GM21447 (cell line): Measurements from ENCODE around the gene KIAA0930.
A peak's percentile ranks its signal among the peaks of the same experiment; 100 is the strongest.
"Not testable (repeated sequence)": the region's sequence is repeated elsewhere in the genome, so short reads cannot be mapped to it uniquely, and the experiment has no call there.

Experiments used
- ATAC-seq: cut with Tn5 transposase; IDR thresholded peaks from one replicate; pipeline ENCODE4 v1.9.1; 2021; ENCODE audit not compliant: unreplicated experiment

KIAA0930 gene

GRCh38 chr22:45240810-45241631 is at the start of gene KIAA0930:
TSS of gene KIAA0930 (minus strand) at chr22:45240894. CDS start at chr22:45240703, 191 bp downstream.
- peak; percentile 41 for ATAC-seq

- no peak for ATAC-seq
Observed at GRCh38 chr22:45286854-45287551, 46.3 kb upstream of the KIAA0930 start.

GRCh38 chr22:45285263-45286058 is 44.8 kb upstream of the KIAA0930 start:
- ATAC-seq, result no peak

GRCh38 chr22:45284705-45285262 is 44.1 kb upstream of the KIAA0930 start, which contains the start of gene UPK3A:
TSS of gene UPK3A (plus strand) at chr22:45284949. CDS start at chr22:45285014, 65 bp downstream.
- no peak for ATAC-seq

GRCh38 chr22:45281010-45281409 is 40.3 kb upstream of the KIAA0930 start:
- no peak for ATAC-seq

- no peak for ATAC-seq
Observed at GRCh38 chr22:45280587-45280980, 39.9 kb upstream of the KIAA0930 start.

GRCh38 chr22:45278125-45278524 is 37.4 kb upstream of the KIAA0930 start:
- ATAC-seq, result no peak

GRCh38 chr22:45277720-45278119 is 37.0 kb upstream of the KIAA0930 start:
- not testable (repeated sequence) for ATAC-seq

- ATAC-seq, result no peak
Observed at GRCh38 chr22:45276507-45277105, 35.9 kb upstream of the KIAA0930 start.

GRCh38 chr22:45273452-45274075 is 32.9 kb upstream of the KIAA0930 start:
- no peak for ATAC-seq

- ATAC-seq, result no peak
Observed at GRCh38 chr22:45272498-45272897, 31.8 kb upstream of the KIAA0930 start.

GRCh38 chr22:45271667-45272201 is 31.0 kb upstream of the KIAA0930 start:
- ATAC-seq, result no peak

GRCh38 chr22:45270095-45271020 is 29.7 kb upstream of the KIAA0930 start:
- no peak for ATAC-seq

GRCh38 chr22:45268958-45269844 is 28.5 kb upstream of the KIAA0930 start:
- ATAC-seq, result no peak

GRCh38 chr22:45268167-45268957 is 27.7 kb upstream of the KIAA0930 start:
- no peak for ATAC-seq

- ATAC-seq, result no peak
Observed at GRCh38 chr22:45265535-45265934, 24.8 kb upstream of the KIAA0930 start.
